CMK (cell line): ENCODE measurements around the gene CCR9.

Source experiments
- DNase-seq: peaks from one replicate; pipeline ENCODE4 v3.0.0-alpha.2; 2010; ENCODE audit warnings: low read depth

The CCR9 gene

DNA sequence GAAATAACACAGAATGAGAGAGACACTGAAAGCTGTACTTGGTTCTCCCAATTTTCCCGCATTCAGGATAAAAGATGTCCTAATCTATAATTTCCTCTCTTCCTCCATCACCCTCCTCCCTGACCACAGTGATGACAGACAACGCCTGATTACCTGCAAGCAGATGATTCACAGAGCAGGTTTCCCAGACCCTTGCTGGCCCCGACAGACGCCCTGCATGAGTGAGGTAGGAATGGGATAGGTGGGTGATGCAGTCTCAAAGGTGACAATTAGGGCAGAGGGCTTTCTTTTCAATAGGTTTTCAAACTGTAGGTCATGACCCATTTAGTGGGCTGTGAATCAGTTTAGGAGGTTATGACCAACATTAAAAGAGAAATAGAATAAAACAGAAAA is 51.7 kb downstream of the CCR9 start:
- no peak for DNase-seq

DNA sequence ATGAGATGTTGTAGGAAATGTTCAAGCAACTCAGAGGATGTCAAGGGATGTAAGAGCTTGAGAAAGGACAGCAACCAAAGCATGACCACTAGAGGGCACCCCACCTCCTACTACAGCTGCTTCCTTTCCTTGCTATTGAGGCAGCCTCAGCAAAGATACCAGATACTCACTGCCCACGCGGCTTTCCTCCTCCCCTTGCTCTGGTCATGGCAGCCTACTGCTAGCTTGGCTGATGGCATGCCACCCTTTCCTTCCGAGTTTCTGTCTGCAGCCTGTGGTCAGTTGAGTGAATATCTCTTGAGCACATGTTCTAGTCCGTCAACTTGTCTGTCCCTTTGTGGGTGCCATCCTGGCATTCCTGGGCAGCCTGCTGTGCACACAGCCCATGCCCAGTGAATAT is 52.5 kb downstream of the CCR9 start:
- peak; percentile 85 for DNase-seq

DNA sequence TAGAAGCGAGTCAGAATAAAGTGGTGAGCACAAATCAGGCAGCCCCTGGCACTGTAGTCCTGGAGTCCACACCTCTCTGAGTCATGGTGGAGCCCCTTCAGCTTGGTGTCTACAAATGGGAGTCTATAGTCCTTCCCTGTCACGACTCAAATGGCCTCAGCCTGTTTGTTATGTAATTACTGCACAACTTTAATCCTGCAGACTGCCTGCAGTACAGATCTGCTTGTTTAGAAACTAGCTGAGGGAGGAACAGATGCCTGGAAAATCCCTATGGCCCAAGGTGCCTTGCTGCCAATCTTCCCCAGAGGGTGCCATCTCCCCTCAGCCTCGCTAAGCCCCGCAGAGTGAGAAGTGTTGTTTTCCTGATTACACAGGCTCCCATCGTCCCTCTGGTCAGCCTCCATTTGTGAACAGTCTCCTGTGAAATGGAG is 53.0 kb downstream of the CCR9 start:
- no peak for DNase-seq

DNA sequence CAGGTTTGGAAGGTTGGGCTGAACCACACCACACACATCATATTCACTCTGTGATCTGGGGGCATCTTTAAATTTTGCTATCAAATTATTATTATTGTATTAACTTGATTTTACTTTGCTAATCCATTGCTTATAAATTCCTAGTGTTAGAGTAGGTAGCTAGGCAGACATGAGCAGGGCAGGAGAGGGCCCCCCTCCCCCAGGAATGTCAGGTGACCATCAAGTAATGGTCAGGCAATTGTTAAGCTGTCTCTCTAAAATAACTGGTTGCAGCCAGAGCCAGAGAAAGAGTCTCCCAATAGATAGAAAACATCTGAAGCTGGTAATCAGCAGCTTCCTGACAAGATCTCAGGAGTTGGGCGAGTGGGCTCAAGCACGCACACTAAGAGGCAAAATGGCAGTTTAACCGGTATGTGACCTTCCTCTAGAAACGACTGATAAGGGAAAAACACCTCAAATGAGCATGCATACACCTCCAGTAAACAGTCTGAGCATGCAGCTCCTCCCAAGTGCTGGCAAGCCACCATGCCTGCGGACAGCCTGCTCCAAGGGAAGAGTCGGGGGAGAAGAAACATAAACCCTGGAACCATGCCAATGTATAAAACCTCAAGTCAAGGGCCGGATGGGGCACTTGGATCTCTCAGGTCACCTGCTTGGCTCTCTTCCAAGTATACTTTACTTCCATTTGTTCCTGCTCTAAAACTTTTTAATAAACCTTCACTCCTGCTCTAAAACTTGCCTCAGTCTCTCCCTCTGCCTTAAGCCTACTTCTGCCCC is 53.8 kb downstream of the CCR9 start:
- no peak for DNase-seq

DNA sequence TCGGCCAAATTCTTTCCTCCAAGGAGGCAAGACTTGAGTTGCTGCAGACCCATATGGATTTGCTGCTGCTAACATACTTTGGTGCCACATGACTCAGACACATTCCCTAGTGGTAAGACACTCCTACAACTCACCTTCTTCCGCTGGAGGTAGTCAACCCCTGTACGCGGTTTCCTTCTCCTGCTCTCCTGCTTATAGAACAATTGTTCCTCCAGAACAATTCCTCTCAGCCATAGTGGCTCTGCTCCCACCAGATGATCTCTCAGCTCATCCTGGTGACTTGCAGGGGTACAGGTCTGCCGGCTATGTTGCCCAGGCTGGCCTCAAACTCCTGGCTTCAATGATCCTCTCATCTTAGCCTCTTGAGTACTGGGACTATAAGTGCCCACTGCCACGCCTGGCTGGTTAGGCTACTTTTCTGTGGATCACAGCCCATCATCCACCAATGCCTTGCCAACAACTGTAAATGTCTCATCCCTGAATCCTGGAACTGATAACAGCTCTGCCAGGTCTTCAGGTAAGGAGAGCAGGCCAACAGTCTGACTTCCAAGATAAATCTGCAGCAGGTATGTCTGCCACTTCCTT is 54.5 kb downstream of the CCR9 start:
- no peak for DNase-seq

DNA sequence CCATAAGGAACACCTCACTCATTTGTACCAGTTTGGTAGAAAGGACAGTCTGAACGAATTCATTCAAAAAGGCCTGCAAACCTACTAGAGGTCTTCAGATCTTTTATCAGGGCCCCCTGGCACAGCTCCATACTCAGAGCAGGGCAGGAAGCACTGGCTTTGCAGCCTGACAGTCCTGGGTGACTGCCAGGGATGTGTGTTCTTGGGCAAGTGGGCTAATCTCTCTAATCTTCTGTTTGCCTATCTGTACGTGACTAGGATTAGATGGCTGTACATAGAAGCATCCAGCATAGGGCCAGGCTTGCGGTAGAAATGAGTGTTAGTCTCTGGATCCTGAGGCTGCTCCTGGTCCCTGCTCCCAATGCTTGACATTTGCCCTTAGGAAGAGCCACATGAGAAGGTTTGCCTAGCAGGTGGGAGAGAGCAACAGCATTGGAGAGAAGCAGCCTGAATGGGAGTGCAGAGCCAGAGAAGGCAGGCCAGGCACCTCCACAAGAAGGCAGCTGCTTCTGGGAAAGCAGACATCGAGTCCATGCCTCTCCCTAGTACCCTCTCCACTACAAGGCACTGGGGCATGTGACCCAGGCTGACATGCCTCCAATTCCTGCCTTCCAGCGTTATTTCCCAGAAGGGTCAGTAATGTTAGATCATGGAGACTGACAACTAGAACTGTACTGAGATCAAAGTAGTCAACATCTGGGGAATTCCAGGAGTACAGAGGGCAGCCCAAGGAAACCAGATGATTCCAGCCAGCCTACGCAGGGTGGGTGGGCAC is 55.9 kb downstream of the CCR9 start:
- DNase-seq = no peak

DNA sequence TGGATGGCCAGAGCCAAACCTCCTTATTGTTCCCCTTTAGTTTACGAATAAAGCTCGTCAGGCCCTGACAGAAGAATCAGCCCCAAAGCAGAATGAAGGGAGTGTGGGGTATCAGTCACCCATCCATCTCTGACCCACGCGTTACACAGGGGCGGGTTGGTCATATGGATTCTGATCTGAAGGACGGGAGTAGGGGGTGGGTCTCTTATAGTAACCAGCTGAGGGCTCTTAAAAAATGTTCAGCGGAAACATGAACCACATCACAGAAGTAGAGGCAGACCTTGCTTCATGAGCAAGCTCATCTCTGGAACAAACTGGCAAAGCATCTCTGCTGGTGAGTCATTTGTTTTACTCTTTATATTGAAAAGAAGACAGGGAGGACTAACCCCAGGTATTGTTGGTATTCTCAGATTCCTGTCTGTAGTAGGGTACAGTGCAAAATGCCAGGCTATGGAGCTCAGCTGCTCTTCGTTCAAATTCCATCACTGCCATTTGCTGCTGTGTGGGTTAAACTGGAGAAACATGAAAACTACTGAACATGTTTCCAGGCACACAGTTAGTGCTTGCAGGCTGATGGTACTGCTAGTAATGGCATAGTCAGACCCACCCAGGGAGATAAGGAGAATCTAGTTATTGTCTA is 57.0 kb downstream of the CCR9 start, which contains the start of gene CXCR6:
Gene CXCR6 (plus strand): TSS at position 258 of the 640 bp plus-strand sequence. CDS start 3,018 bp downstream, outside the sequence.
- no peak for DNase-seq

DNA sequence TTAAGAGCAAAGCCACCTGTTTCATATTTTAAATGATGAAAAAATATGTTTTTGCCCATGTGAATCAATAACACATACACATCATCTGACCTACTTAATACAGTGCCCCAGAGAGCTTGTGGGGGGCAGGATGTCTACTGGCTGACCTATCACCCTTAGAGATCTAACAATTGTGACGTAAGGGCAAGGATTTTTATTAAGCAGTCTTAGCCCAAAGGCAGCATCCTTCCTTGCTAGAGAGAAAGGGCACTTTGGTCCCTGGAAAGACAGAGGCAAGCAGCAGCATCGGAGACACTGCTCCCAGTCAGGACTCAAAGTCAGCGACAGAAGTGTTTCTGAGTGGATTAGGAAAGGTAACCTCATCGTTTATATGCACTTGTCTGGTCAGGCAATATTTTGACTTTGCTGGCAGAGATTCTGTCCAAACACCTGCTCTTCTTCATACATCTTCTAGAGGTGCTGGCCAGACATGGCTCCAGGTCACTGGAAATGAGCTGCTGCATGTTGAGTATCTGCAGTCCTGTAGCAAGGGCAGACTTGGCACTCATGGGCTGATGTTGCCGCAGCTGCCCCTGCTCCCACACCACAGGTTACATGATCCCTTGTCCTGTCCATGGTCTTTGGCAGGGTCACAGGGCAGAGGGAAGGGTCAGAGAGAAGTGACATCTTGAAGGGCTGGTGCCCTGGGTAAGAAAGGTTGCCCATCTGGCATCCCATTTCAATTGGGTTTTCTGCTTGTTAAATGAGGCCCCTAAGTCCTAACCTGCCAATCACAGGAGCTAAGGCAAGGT is 58.7 kb downstream of the CCR9 start:
- no peak for DNase-seq

DNA sequence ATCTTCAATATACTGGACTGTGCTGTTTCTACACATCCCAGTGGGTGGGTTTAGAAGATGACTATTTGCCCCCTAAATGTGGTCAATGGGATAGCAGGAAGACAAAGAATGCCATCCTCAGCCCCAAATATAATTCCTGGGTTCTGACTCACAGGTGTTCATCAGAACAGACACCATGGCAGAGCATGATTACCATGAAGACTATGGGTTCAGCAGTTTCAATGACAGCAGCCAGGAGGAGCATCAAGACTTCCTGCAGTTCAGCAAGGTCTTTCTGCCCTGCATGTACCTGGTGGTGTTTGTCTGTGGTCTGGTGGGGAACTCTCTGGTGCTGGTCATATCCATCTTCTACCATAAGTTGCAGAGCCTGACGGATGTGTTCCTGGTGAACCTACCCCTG is 60.0 kb downstream of the CCR9 start:
- no peak for DNase-seq

DNA sequence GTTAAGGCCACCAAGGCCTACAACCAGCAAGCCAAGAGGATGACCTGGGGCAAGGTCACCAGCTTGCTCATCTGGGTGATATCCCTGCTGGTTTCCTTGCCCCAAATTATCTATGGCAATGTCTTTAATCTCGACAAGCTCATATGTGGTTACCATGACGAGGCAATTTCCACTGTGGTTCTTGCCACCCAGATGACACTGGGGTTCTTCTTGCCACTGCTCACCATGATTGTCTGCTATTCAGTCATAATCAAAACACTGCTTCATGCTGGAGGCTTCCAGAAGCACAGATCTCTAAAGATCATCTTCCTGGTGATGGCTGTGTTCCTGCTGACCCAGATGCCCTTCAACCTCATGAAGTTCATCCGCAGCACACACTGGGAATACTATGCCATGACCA is 60.5 kb downstream of the CCR9 start:
- DNase-seq = no peak

DNA sequence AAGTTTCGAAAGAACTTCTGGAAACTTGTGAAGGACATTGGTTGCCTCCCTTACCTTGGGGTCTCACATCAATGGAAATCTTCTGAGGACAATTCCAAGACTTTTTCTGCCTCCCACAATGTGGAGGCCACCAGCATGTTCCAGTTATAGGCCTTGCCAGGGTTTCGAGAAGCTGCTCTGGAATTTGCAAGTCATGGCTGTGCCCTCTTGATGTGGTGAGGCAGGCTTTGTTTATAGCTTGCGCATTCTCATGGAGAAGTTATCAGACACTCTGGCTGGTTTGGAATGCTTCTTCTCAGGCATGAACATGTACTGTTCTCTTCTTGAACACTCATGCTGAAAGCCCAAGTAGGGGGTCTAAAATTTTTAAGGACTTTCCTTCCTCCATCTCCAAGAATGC is 61.0 kb downstream of the CCR9 start:
- no peak for DNase-seq

DNA sequence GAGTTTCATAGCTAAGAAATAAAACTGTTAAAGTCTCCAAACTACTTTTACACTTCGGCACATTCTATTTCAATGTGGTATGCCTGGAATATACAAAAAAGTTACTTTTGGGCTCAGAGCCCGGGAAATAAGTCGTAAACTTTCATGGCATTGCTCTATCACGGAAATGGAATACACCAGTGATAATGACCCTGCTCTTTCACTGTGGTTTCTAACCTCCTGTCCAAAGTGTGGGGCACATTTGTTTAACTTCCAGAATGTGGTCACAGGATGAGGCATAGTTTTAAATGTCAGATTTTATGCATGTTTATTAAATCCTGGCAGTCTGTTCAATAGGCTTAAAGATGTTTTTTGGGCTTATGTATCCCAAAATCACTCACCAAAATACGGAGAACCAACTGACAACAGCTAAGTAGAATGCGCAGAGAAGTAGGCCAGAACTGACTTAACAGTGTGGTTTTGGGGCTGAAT is 62.0 kb downstream of the CCR9 start:
- DNase-seq = no peak

DNA sequence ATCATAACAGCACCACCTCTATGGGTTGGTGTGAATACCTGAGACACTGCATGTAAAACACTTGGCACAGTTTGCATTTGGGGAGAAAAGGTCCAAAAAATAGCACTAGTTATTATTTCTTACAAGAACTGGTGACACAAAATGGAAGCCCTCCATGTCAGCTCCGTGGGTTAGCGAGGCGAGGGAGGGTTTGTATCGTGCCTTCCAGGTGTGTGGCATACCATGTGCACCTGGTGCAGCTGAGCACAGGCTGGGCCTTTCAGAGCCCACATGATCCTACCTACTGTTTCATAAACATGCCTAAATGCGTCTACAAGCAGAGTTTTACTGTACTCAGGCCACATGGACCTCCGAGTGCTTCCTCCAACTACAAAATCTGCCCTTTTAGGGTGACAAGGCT is 62.5 kb downstream of the CCR9 start:
- DNase-seq = no peak

DNA sequence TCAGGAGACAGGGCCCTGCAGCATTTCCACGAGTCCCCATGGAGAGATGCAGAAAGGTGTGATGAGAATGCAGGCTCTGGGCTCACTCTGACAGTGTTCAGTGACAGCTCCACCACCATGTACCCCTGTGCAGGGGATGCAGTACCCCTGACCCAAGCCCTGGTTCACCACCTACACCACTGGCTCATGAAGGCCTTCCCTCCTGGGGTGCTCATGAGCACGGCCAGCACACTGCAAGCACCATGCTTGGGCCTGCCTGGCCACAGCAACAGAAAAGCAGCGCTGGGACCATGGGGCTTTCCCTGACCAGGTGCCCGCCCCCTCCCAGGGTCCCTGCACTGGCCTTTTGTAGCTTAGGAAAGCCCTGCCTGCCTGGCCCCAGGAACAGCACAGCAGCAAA is 63.1 kb downstream of the CCR9 start:
- no peak for DNase-seq

DNA sequence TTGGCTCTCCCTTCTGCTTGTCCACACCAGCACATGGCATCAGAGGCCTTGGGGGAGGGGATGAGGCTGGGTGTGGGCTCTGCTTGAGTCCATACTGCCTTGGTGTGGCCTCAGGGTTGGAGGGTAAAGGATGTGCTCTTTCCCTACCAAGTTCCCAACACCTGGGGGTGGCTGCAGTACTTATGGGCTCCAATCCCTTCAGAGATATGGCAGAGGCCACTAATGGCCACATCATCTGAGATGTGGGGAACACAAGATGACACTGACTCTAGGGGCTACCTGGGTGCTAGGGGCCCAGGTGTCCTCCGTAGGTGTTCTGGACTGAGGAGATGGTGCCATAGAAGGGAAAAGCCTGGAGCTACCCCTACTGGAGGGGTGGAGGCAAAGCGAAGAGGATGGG is 63.8 kb downstream of the CCR9 start:
- DNase-seq = no peak

DNA sequence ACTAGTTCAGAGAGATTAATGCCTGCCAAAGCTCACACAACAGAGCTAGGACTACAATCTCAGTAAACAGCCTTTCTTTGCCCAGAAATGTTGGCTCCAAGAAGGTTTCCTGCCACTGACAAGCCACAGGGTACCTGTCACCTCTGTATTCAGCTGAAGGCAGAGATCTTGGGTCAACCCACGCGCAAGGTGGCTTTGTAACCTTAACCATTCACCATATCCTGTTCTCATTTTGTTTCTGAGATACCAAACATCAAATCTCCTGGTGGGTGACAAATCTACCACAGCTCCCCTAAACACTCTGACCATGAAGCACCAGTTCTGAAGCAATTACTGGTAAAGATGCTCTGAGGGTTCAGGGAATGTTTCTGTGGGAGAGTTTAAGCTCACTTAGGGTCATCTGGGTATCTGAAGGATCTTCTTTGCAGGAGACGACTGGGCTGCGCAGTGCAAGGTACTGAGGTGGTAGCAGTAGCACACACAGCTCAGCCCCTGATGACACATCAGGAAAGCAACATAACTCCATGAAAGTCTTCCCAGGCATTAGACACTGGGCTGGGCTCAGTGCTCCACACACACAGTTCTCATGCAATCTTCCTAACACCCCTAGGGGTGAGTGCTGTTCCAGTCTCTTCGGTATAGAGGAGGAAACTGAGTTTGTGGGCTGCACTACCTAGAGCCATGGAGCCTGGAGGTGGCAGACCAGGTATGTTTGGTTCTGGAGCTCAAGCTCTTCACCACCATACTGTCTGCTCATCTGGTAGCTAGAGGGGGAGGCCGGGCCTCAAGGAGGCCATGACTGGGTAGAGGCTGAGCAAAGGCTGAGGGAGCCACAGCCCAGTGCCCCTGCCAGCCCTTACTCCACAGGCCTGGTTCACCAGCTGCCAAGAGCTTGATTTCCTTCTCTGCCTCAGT is 64.6 kb downstream of the CCR9 start:
- no peak for DNase-seq

DNA sequence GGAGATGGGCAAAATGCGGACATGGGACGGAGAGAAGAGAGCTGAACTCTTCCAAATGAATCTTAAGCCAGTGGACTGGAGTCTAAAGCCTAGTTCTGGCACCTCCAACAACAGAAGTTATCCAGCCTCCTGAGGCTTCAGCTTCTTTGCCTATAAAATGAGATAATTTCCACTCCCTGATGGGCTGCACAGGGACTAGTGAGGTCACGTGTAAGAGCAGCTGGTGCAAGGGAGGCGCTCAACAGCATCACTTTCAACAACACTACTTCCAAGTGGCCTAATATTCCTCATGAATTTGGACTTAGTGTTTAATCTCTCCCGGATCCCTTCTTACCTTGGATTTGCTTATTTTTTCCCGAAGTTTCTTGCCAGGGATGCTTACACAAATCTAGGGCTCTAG is 65.6 kb downstream of the CCR9 start:
- DNase-seq = no peak

DNA sequence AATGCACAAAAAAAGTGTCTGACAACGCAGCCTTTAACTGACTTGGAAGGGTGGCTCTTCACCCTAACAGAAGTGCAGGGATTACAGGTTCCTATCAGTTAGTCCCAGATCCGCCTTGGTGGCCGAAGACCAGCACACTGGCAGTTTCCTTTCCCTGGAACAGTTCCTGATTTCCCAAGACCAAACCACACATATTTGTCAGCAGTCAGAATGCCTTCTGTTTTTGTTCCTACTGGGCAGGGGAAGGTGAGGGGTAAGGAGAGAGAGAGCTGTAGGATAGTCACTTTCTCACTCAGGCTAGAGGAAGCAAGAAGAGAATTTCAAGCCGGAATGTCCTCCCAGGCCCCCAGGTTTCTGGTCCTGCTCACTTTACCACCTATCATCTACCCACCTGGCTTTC is 66.1 kb downstream of the CCR9 start:
- no peak for DNase-seq
